GM19025 (cell line): ENCODE results near the gene MEGF11.
"Not testable (repeated sequence)": the region's sequence is repeated elsewhere in the genome, so short reads cannot be mapped to it uniquely, and the experiment has no call there.

Experiments
- ATAC-seq: cut with Tn5 transposase; IDR thresholded peaks from one replicate; pipeline ENCODE4 v1.9.1; 2021; ENCODE audit warnings: mild to moderate bottlenecking, low read depth, moderate library complexity; ENCODE audit not compliant: unreplicated experiment

MEGF11 gene

GRCh38 chr15:65991721-65992483 is 261.6 kb downstream of the MEGF11 start:
- ATAC-seq, result no peak

GRCh38 chr15:65990298-65990981 is 263.1 kb downstream of the MEGF11 start:
- ATAC-seq, result no peak

GRCh38 chr15:65987100-65987499 is 266.4 kb downstream of the MEGF11 start:
- ATAC-seq, result no peak

- no peak for ATAC-seq
Observed at GRCh38 chr15:65986416-65986815, 267.1 kb downstream of the MEGF11 start.

GRCh38 chr15:65985387-65985786 is 268.2 kb downstream of the MEGF11 start:
- ATAC-seq, result no peak

GRCh38 chr15:65982627-65983322 is 270.8 kb downstream of the MEGF11 start:
- no peak for ATAC-seq

DNA sequence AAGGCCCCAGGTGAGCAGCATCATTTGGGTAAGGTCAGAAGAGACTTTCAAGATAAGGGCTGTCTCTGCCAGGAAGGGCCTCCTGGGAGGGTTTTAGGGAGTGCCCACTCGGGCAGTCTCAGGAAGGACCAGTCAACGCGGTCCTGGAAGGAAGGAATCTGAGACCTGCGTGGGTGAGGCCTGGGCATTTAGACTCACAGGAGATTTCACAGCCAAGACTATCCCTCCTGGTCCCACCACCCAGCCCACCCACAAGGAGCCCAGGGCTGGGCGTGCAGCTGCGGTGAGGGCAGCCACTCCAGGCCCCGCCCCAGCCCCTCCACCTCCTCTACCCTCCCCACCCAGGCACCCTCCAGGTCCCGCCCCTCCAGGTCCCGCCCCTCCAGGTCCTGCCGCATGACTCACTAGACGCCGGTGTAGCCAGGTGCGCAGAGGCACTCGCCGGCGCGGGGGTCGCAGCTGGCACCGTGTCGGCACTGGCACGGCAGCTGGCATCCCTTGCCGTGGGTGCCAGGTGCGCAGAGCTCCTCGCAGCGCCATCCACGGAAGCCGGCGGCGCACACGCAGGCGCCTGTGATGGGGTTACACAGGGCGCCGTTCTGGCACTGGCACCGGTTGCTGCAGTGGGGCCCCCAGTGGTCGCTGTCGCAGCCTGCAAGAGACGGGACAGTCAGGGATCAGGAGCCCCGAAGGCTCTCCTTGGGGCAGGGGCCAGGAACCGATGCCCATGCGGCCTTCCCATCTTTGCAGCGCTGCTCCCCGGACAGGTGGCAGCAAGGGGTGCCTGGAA is 271.5 kb downstream of the MEGF11 start:
- ATAC-seq, result peak; percentile 57

DNA sequence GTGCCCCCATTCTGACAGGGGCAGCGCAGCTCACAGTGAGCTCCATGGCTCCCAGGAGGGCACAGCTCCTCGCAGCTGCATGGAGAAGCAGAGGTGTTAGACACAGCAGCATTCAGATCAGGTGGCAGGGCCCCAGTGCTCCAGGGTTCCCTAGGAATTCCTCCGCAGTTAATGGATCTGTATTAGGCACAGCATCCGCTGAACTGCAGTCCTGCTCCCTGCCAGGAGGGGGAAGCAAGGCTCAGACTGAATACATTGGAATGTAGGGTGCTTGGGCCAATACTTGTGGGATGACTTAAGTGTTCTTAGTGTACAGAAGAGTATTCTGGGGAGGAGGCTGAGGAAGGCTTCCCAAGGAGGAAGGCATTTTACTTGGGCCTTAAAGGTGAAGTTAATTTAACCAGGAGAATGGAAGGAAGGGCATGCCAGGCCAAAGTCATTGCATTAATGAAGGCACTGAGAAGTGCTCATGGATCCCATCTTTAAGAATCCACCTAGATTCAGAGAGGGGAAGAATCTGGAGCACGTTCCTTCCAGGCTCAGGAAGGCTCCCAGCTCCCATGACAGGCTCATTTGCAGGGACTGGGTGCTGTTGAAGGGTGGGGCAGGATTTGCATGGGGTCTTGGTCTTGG is 272.6 kb downstream of the MEGF11 start:
- ATAC-seq, result no peak

DNA sequence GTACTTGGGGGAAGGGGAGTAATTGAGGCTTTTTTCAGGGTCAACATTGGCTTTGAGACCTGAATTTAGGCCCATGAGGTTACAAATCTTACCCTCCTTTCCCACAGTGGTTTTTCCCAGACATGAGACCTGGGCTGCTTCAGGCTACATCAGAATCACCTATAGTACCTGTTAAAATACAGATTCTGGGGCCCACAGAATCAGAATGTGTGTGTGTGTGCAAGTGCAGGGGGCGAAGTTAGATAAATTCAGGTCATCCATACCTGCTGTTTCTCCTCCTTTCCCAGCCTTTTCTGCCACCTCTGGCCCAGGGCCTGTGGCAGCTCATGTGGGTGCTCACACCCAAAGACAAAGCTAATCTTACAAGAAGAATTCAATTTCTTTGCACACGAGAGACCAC is 273.7 kb downstream of the MEGF11 start:
- no peak for ATAC-seq

- no peak for ATAC-seq
Observed at GRCh38 chr15:65979316-65979715, 274.2 kb downstream of the MEGF11 start.

DNA sequence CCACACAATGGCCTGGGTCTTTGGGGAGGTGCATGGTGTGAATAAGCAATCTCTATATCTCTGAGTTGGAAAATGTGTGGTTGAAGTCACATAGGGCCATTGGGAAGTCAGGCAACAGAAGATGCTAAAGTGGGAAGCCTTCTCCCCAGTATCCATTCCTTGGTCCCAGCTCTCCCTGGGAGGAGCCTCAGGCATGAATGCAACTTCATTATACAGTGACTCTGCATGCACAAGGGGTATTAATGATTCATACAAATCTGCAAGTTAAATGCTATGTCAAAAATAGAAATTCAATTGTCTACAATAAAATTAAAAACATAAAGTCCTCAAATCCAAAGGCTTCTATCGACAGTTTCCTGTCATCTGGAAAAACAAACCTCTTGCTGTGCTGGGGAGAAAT is 275.4 kb downstream of the MEGF11 start:
- ATAC-seq, result no peak

GRCh38 chr15:65976196-65976595 is 277.4 kb downstream of the MEGF11 start:
- not testable (repeated sequence) for ATAC-seq

- no peak for ATAC-seq
Observed at GRCh38 chr15:65971741-65971995, 281.9 kb downstream of the MEGF11 start.

DNA sequence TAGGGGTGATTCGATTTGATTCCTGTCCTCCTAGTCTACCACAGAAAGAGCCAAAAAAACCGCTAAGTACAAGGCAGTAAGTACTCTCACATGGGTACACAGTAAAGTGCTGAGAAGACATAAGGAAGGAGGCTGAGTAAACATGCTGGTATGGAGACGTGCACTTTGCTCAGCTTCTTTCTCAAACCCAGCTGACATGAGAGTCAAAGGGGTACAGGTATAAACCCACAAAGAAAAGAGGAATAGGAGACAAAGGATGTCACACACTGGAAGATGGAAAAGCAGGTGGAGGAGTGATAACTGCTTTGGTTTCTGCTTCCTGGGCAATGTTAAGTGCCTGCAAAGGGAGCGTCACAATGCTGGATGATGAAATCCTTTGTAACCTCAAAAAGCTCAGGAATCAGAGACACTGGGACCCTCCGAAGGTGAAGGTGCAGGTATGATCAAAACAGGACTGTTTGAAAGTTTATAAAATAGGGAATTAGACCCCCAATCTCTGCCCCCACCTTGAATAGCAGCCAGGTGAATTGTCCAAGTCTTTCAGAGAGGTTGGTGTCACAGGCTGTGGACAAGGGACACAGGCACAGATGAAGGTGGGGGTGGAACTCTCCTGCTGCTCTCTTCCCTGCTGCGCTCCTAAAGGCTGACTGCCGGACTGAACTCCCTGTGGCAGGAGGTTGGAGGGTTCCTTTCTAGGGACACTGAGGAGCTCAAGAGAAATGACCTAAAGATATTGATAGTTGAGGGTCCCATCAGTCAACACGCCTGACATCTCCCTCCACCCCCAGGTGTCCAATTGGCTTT is 282.4 kb downstream of the MEGF11 start:
- ATAC-seq, result no peak

DNA sequence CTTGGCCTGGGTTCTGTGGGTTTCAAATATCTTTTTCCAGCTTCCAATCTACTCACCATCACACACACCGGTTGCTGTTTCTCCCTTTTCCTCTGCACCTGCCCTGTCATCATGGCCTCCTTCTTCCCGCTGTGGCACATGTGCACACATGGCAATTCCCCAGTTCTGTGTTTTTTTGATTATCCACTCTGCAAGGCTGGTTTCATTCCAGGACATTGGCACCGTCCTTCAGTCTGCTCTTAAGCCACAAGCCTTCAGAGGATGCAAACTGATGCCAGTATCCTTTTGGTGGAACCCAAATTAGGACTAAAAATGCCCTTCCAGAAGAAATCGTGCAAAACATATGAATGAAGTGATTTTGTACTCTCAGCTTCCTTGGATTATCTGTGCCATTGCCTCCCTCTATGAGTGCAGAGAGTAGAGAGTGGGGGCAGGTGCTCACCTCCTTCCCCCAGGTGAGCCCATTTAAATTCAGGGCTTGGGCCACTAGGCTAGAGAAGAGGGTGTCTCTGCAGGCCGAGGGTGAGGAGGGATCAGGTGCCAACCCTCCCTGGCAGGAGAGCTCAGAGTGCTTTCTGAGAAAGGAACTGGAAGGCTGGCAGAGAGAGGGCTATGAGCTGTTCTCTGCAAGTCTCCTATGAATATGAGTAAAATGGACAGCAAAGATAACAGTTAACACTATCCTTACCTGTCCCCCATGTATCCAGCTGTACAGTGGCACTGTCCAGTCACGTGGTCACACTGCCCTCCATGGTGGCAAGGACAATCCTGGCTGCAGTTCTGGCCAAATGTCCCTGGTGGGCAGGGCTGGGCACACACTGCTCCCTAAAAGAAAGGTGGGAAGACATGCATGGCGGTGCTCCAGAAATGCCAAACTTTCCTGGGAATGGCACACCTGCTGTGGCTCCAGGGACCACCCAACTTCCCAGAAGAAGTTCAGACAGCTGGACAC is 283.4 kb downstream of the MEGF11 start:
- ATAC-seq, result no peak

DNA sequence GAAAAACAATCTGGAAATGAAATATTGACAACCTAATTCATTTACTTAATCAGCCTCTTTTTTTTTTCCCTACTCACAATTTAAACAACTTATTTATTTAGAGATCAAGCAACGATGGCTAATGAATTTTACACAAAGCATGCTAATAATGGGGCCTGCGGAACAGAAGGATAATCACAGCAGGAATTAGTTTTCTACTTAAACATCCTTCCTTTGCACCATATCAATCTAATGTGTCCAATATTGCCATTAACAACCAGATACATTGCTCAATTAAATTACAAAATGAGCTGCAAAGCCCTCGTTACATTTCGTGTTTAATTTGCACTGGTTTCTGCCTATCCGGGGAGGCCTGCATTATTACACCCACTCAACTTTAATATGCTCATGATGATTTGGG is 285.0 kb downstream of the MEGF11 start:
- no peak for ATAC-seq

- no peak for ATAC-seq
Observed at GRCh38 chr15:65964792-65965433, 288.6 kb downstream of the MEGF11 start.

DNA sequence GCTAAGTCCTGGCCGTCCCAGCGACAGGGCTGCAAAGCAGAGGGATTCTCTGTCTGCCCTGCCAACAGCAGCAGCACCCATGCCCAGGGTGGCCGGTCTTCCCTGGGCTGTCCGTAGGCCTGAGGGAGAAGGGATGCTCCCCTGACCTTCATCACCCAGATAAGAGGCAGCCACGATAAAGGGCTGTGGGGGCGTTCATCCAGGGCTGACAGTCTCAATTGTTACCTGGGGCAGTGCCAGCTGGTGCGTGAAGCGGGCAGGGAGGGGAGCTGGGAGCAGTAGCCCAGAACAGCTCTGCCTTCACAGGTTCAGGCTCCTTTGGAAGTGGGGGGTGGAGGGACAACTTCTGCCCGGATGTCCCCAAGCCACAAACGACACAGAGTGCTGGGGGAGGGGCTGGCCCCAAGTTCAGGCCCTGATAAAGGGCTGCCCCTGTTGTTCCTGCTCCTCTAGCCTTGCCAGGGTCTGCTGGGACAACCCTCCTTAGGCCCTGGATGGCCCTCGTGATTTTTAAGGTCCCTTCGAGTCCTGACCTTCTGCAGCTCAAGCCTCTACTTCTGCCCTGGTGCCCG is 289.6 kb downstream of the MEGF11 start:
- ATAC-seq, result no peak
